Mesothelial cell of epicardium (in vitro differentiated cells): Measurements from ENCODE around the gene AOX1. TPM values are rescaled to one million over a fixed set of nuclear protein-coding genes. Genes with fewer than 3 reads are reported as not detected.

Experiments used
- DNase-seq, 2 experiments: peaks; one replicate each; pipeline ENCODE4 v3.0.0; 2021; ENCODE audit warnings: low spot score in 2 of 2; ENCODE audit not compliant: unreplicated experiment in 2 of 2
- H3K27ac Mint-ChIP-seq: 2 replicates; pipeline ENCODE4 v1.8.0; 2021; ENCODE audit warnings: mixed read lengths
- H3K27me3 Mint-ChIP-seq: 2 replicates; pipeline ENCODE4 v1.8.0; 2021; ENCODE audit warnings: low read depth, mixed read lengths
- H3K36me3 Mint-ChIP-seq: 2 replicates; pipeline ENCODE4 v1.8.0; 2021; ENCODE audit warnings: mixed read lengths
- H3K4me1 Mint-ChIP-seq: 2 replicates; pipeline ENCODE4 v1.8.0; 2021; ENCODE audit warnings: mixed read lengths
- H3K4me3 Mint-ChIP-seq: 2 replicates; pipeline ENCODE4 v1.8.0; 2021; ENCODE audit warnings: mild to moderate bottlenecking, moderate library complexity, mixed read lengths
- H3K9me3 Mint-ChIP-seq: 2 replicates; pipeline ENCODE4 v1.8.0; 2021; ENCODE audit warnings: mixed read lengths
- CTCF ChIP-seq: fragments of 200-600 bp; sonication (generic); IDR thresholded peaks from one replicate; pipeline ENCODE4 v1.5.0; 2021; ENCODE audit warnings: antibody characterized with exemption; ENCODE audit not compliant: unreplicated experiment
- total RNA-seq: library from RNA; stranded (reverse); gene quantifications from 3 replicates; pipeline ENCODE4 v1.2.1, GENCODE V29; 2021

Gene AOX1
- total RNA-seq, 1 donor from 2014 or later, result 2.2 TPM

GRCh38 chr2:200654823-200655222, 69.0 kb downstream of the AOX1 start:
- no peaks in the 10 kb centered on the region for H3K36me3 Mint-ChIP-seq
- no peak for DNase-seq
- peaks cover 5% of the 10 kb centered on the region for H3K27me3 Mint-ChIP-seq
- no peaks in the 10 kb centered on the region for H3K9me3 Mint-ChIP-seq
- peaks cover 6% of the 10 kb centered on the region for H3K4me1 Mint-ChIP-seq
- no peak overlapping the region for H3K27ac Mint-ChIP-seq
- TF ChIP-seq CTCF, result no peak
- H3K4me3 Mint-ChIP-seq, result no peak overlapping the region

- no peak for DNase-seq
- Mint-ChIP-seq H3K27ac (no peak overlapping the region), H3K9me3 (no peaks in the 10 kb centered on the region), H3K4me3 (no peak overlapping the region), H3K27me3 (no peaks in the 10 kb centered on the region), H3K36me3 (no peaks in the 10 kb centered on the region), H3K4me1 (peaks cover 6% of the 10 kb centered on the region)
- TF ChIP-seq CTCF, result no peak
Measured at GRCh38 chr2:200655918-200656580, 70.2 kb downstream of the AOX1 start.

- H3K4me3 Mint-ChIP-seq, result no peak overlapping the region
Measured at GRCh38 chr2:200658278-200658864, 72.6 kb downstream of the AOX1 start.

GRCh38 chr2:200659410-200659809, 73.6 kb downstream of the AOX1 start:
- no peaks in the 10 kb centered on the region for H3K9me3 Mint-ChIP-seq
- DNase-seq, result no peak
- no peak overlapping the region for H3K27ac Mint-ChIP-seq
- no peaks in the 10 kb centered on the region for H3K27me3 Mint-ChIP-seq
- H3K4me1 Mint-ChIP-seq, result peaks cover 10% of the 10 kb centered on the region
- H3K4me3 Mint-ChIP-seq, result no peak overlapping the region
- H3K36me3 Mint-ChIP-seq, result no peaks in the 10 kb centered on the region
- TF ChIP-seq CTCF, result no peak

More at GRCh38 chr2:200658278-200658864, 72.6 kb downstream of the AOX1 start:
- no peak for TF ChIP-seq CTCF
- H3K27ac Mint-ChIP-seq, result no peak overlapping the region
- H3K27me3 Mint-ChIP-seq, result no peaks in the 10 kb centered on the region
- no peak for DNase-seq
- no peaks in the 10 kb centered on the region for H3K36me3 Mint-ChIP-seq
- no peaks in the 10 kb centered on the region for H3K9me3 Mint-ChIP-seq
- H3K4me1 Mint-ChIP-seq, result peaks cover 10% of the 10 kb centered on the region

- H3K27ac Mint-ChIP-seq, result no peak overlapping the region
- no peaks in the 10 kb centered on the region for H3K27me3 Mint-ChIP-seq
- DNase-seq, result no peak
- H3K9me3 Mint-ChIP-seq, result peaks cover 6% of the 10 kb centered on the region
- H3K36me3 Mint-ChIP-seq, result no peaks in the 10 kb centered on the region
- H3K4me3 Mint-ChIP-seq, result no peak overlapping the region
- no peak for TF ChIP-seq CTCF
- H3K4me1 Mint-ChIP-seq, result peaks cover 4% of the 10 kb centered on the region
Measured at GRCh38 chr2:200661477-200661876, 75.7 kb downstream of the AOX1 start.
